HUES64 (cell line): Measurements from ENCODE around the gene MASTL. TPM values are rescaled to one million over a fixed set of nuclear protein-coding genes. Genes with fewer than 3 reads are reported as not detected.
A peak's percentile ranks its signal among the peaks of the same experiment; 100 is the strongest.

Experiments
- H3K27ac ChIP-seq: 2 replicates; pipeline ENCODE4 v1.7.0; 2013; ENCODE audit warnings: low read depth, low read length, inconsistent platforms
- H3K27me3 ChIP-seq: 2 replicates; pipeline ENCODE4 v1.6.1; 2013; ENCODE audit warnings: mild to moderate bottlenecking, low read length; ENCODE audit not compliant: insufficient read depth
- H3K36me3 ChIP-seq: 2 replicates; pipeline ENCODE4 v1.6.1; 2013; ENCODE audit warnings: mild to moderate bottlenecking, low read length; ENCODE audit not compliant: insufficient read depth
- H3K4me1 ChIP-seq: 2 replicates; pipeline ENCODE4 v1.6.1; 2013; ENCODE audit warnings: mild to moderate bottlenecking, low read length, moderate library complexity; ENCODE audit not compliant: insufficient read depth
- H3K4me3 ChIP-seq: 2 replicates; pipeline ENCODE4 v1.5.1; 2013; ENCODE audit warnings: mild to moderate bottlenecking, low read length, moderate library complexity
- H3K9ac ChIP-seq: 2 replicates; pipeline ENCODE4 v1.6.1; 2013; ENCODE audit warnings: mild to moderate bottlenecking, low read depth, low read length
- H3K9me3 ChIP-seq: 2 replicates; pipeline ENCODE4 v1.6.1; 2013; ENCODE audit warnings: low read depth, low read length; ENCODE audit not compliant: insufficient read depth
- WGBS: fragments of 150-250, 120-280 bp; methylation state at CpG from one replicate; pipeline ENCODE4 v1.1.7; 2013; ENCODE audit warnings: missing lambda C conversion rate; 5-methylcytosine and 5-hydroxymethylcytosine counted together
- polyA plus RNA-seq, 2 experiments: library from polyadenylated mRNA; stranded (reverse); fragments of 50-300 nt; gene quantifications; one replicate each; pipeline ENCODE4 v1.2.3, GENCODE V29; 2013

Gene MASTL
- polyA plus RNA-seq (2013, experiment 1 of 2), result 42.6 TPM
- polyA plus RNA-seq (2013, experiment 2 of 2), result 41.3 TPM

GRCh38 chr10:27155066-27155754 lies at the start of gene MASTL:
MASTL (plus strand) TSS chr10:27155352; CDS start chr10:27155427, 75 bp downstream.
- WGBS, result under 1% methylated on average over 55 of the region's 55 CpGs
- Histone ChIP-seq H3K27me3 (no peaks in the 10 kb centered on the region), H3K27ac (peak within 1 kb of the TSS; percentile 96), H3K36me3 (peaks cover 33% of the 10 kb centered on the region), H3K9ac (peak within 1 kb of the TSS; percentile 92), H3K9me3 (no peaks in the 10 kb centered on the region), H3K4me3 (peak within 1 kb of the TSS; percentile 92), H3K4me1 (peaks cover 14% of the 10 kb centered on the region)

- WGBS, result 93% methylated on average over 2 of the region's 3 CpGs
- Histone ChIP-seq H3K36me3 (peaks cover 44% of the 10 kb centered on the region), H3K9me3 (no peaks in the 10 kb centered on the region), H3K4me3 (no peak overlapping the region), H3K4me1 (no peaks in the 10 kb centered on the region), H3K9ac (no peak overlapping the region), H3K27me3 (no peaks in the 10 kb centered on the region), H3K27ac (no peak overlapping the region)
These were observed 47.0 kb upstream of the MASTL start for GRCh38 chr10:27108165-27108564.

GRCh38 chr10:27134371-27134770 lies 20.8 kb upstream of the MASTL start:
- Histone ChIP-seq H3K36me3 (peaks cover 96% of the 10 kb centered on the region), H3K4me1 (no peaks in the 10 kb centered on the region), H3K27me3 (no peaks in the 10 kb centered on the region), H3K9ac (no peak overlapping the region), H3K9me3 (no peaks in the 10 kb centered on the region), H3K4me3 (no peak overlapping the region), H3K27ac (no peak overlapping the region)
- WGBS, result 92% methylated on average over 2 of the region's 3 CpGs

GRCh38 chr10:27138277-27138676 lies 16.9 kb upstream of the MASTL start:
- Histone ChIP-seq H3K4me1 (no peaks in the 10 kb centered on the region), H3K27me3 (no peaks in the 10 kb centered on the region), H3K9me3 (no peaks in the 10 kb centered on the region), H3K4me3 (no peak overlapping the region), H3K27ac (no peak overlapping the region), H3K9ac (no peak overlapping the region), H3K36me3 (peaks cover 94% of the 10 kb centered on the region)
- 100% methylated on average over 3 of the region's 3 CpGs for WGBS

GRCh38 chr10:27143686-27144085 lies 11.5 kb upstream of the MASTL start:
- H3K36me3 ChIP-seq, result peaks cover 97% of the 10 kb centered on the region

GRCh38 chr10:27145937-27146336 lies 9.2 kb upstream of the MASTL start:
- peaks cover 84% of the 10 kb centered on the region for H3K36me3 ChIP-seq

More at GRCh38 chr10:27143686-27144085, 11.5 kb upstream of the MASTL start:
- H3K27ac ChIP-seq, result no peak overlapping the region
- H3K27me3 ChIP-seq, result no peaks in the 10 kb centered on the region
- H3K4me3 ChIP-seq, result no peak overlapping the region
- no peak overlapping the region for H3K9ac ChIP-seq
- H3K4me1 ChIP-seq, result peaks cover 9% of the 10 kb centered on the region; the same call in 1 of the 2 replicates
- H3K9me3 ChIP-seq, result no peaks in the 10 kb centered on the region
- 100% methylated on average over 1 of the region's 1 CpG for WGBS

GRCh38 chr10:27147701-27148100 lies 7.5 kb upstream of the MASTL start:
- H3K9ac ChIP-seq, result no peak overlapping the region

More at GRCh38 chr10:27145937-27146336, 9.2 kb upstream of the MASTL start:
- Histone ChIP-seq H3K4me1 (peaks cover 9% of the 10 kb centered on the region; the same call in 1 of the 2 replicates), H3K27me3 (no peaks in the 10 kb centered on the region), H3K4me3 (no peak overlapping the region), H3K27ac (peak overlapping the region; percentile 1; the same call in 1 of the 2 replicates), H3K9me3 (no peaks in the 10 kb centered on the region), H3K9ac (no peak overlapping the region)

GRCh38 chr10:27150261-27150660 lies 4.9 kb upstream of the MASTL start:
- H3K4me3 ChIP-seq, result no peak overlapping the region
- H3K9ac ChIP-seq, result no peak overlapping the region
- no peak overlapping the region for H3K27ac ChIP-seq
- H3K27me3 ChIP-seq, result no peaks in the 10 kb centered on the region
- H3K4me1 ChIP-seq, result peaks cover 18% of the 10 kb centered on the region
- H3K9me3 ChIP-seq, result no peaks in the 10 kb centered on the region
- 100% methylated on average over 1 of the region's 1 CpG for WGBS
- H3K36me3 ChIP-seq, result peaks cover 45% of the 10 kb centered on the region

More at GRCh38 chr10:27147701-27148100, 7.5 kb upstream of the MASTL start:
- Histone ChIP-seq H3K4me1 (peaks cover 17% of the 10 kb centered on the region), H3K27me3 (no peaks in the 10 kb centered on the region), H3K9me3 (no peaks in the 10 kb centered on the region), H3K36me3 (peaks cover 70% of the 10 kb centered on the region), H3K27ac (no peak overlapping the region), H3K4me3 (no peak overlapping the region)
- WGBS, result 95% methylated on average over 5 of the region's 5 CpGs

GRCh38 chr10:27152687-27153086 lies 2.5 kb upstream of the MASTL start:
- Histone ChIP-seq H3K9me3 (no peaks in the 10 kb centered on the region), H3K27ac (no peak overlapping the region), H3K36me3 (peaks cover 25% of the 10 kb centered on the region), H3K4me3 (peak overlapping the region; percentile 92), H3K9ac (peak overlapping the region; percentile 92; the same call in 1 of the 2 replicates), H3K4me1 (peaks cover 14% of the 10 kb centered on the region), H3K27me3 (no peaks in the 10 kb centered on the region)

- Histone ChIP-seq H3K9ac (peak overlapping the region; percentile 92), H3K4me3 (peak overlapping the region; percentile 92), H3K4me1 (peaks cover 14% of the 10 kb centered on the region), H3K9me3 (no peaks in the 10 kb centered on the region), H3K27ac (peak overlapping the region; percentile 96; the same call in 1 of the 2 replicates), H3K36me3 (peaks cover 25% of the 10 kb centered on the region), H3K27me3 (no peaks in the 10 kb centered on the region)
- 5% methylated on average over 5 of the region's 6 CpGs for whole genome bisulfite sequencing
These were observed 1.8 kb upstream of the MASTL start for GRCh38 chr10:27153329-27153728.

GRCh38 chr10:27153845-27154193 lies 1.3 kb upstream of the MASTL start:
- Histone ChIP-seq H3K27me3 (no peaks in the 10 kb centered on the region), H3K36me3 (peaks cover 25% of the 10 kb centered on the region), H3K4me1 (peaks cover 14% of the 10 kb centered on the region), H3K9me3 (no peaks in the 10 kb centered on the region), H3K4me3 (peak overlapping the region; percentile 92), H3K9ac (peak overlapping the region; percentile 92), H3K27ac (peak overlapping the region; percentile 96)
- under 1% methylated on average over 18 of the region's 18 CpGs for WGBS
